CD4-positive, alpha-beta T cell treated with Interleukin-10 for 1 hour (primary cell): ENCODE data around the gene H1-8.
"Not testable (repeated sequence)": the region's sequence is repeated elsewhere in the genome, so short reads cannot be mapped to it uniquely, and the experiment has no call there.

Source experiments
- DNase-seq: peaks from one replicate; pipeline ENCODE4 v3.0.0-alpha.2; 2020

The H1-8 gene

GRCh38 chr3:129543156-129543790, at the start of gene H1-8:
Gene H1-8, plus strand, starts transcription at chr3:129543175. Its CDS starts 44 bp downstream, at chr3:129543219.
- DNase-seq, result no peak

GRCh38 chr3:129493206-129493605, 49.8 kb upstream of the H1-8 start:
- no peak for DNase-seq

- not testable (repeated sequence) for DNase-seq
These were observed 48.5 kb upstream of the H1-8 start for GRCh38 chr3:129494499-129494898.

- not testable (repeated sequence) for DNase-seq
These were observed 47.9 kb upstream of the H1-8 start for GRCh38 chr3:129495006-129495639.

- DNase-seq, result not testable (repeated sequence)
These were observed 45.1 kb upstream of the H1-8 start for GRCh38 chr3:129497876-129498275.

GRCh38 chr3:129498603-129499488, 44.1 kb upstream of the H1-8 start:
- DNase-seq, result not testable (repeated sequence)

GRCh38 chr3:129499604-129500333, 43.2 kb upstream of the H1-8 start:
- DNase-seq, result not testable (repeated sequence)

- DNase-seq, result no peak
These were observed 42.7 kb upstream of the H1-8 start for GRCh38 chr3:129500334-129500658.

GRCh38 chr3:129501630-129502029, 41.3 kb upstream of the H1-8 start:
- no peak for DNase-seq

- no peak for DNase-seq
These were observed 40.1 kb upstream of the H1-8 start for GRCh38 chr3:129502641-129503408.

- DNase-seq, result no peak
These were observed 39.3 kb upstream of the H1-8 start for GRCh38 chr3:129503471-129504291.

GRCh38 chr3:129504471-129505100, 38.4 kb upstream of the H1-8 start:
- no peak for DNase-seq

GRCh38 chr3:129505341-129505740, 37.6 kb upstream of the H1-8 start:
- no peak for DNase-seq

GRCh38 chr3:129506231-129506742, 36.7 kb upstream of the H1-8 start:
- DNase-seq, result no peak

GRCh38 chr3:129507181-129507831, 35.7 kb upstream of the H1-8 start:
- DNase-seq, result no peak

- no peak for DNase-seq
These were observed 30.4 kb upstream of the H1-8 start for GRCh38 chr3:129512595-129512994.

GRCh38 chr3:129513705-129514104, 29.3 kb upstream of the H1-8 start:
- no peak for DNase-seq

- no peak for DNase-seq
These were observed 28.9 kb upstream of the H1-8 start for GRCh38 chr3:129514110-129514509.

GRCh38 chr3:129514563-129514962, 28.4 kb upstream of the H1-8 start:
- no peak for DNase-seq
